ENCODE results near the gene KLF2.
"Not testable (repeated sequence)": the region's sequence is repeated elsewhere in the genome, so short reads cannot be mapped to it uniquely, and the experiment has no call there.

Gene KLF2

GRCh38 chr19:16336571-16336970, 11.9 kb downstream of the KLF2 start:
- no peak for DNase-seq

- no peak for DNase-seq
Observed at GRCh38 chr19:16337809-16338469, 13.3 kb downstream of the KLF2 start.

GRCh38 chr19:16338470-16339360, 14.1 kb downstream of the KLF2 start:
- DNase-seq, result peak in 3 of 58 donors; percentile 7 to 14 (median 13)

- DNase-seq, result no peak
Observed at GRCh38 chr19:16339361-16339725, 14.7 kb downstream of the KLF2 start.

- DNase-seq, result no peak
Observed at GRCh38 chr19:16340092-16340491, 15.5 kb downstream of the KLF2 start.

GRCh38 chr19:16340654-16341053, 16.0 kb downstream of the KLF2 start:
- DNase-seq, result no peak

- peak in 46 of 58 donors; percentile 11 to 77 (median 37) for DNase-seq
Observed at GRCh38 chr19:16342002-16342715, 17.5 kb downstream of the KLF2 start.

- no peak for DNase-seq
Observed at GRCh38 chr19:16343156-16343555, 18.5 kb downstream of the KLF2 start.

GRCh38 chr19:16345457-16345856, 20.8 kb downstream of the KLF2 start:
- no peak for DNase-seq

- DNase-seq, result not testable (repeated sequence)
Observed at GRCh38 chr19:16347099-16347498, 22.5 kb downstream of the KLF2 start.

GRCh38 chr19:16347706-16348105, 23.1 kb downstream of the KLF2 start:
- DNase-seq, result no peak

GRCh38 chr19:16349551-16350152, 25.0 kb downstream of the KLF2 start:
- DNase-seq, result no peak

GRCh38 chr19:16351133-16351809, 26.6 kb downstream of the KLF2 start:
- no peak for DNase-seq

GRCh38 chr19:16355293-16356043, 30.8 kb downstream of the KLF2 start:
- peak in 9 of 58 donors; percentile 2 to 52 (median 19) for DNase-seq

- DNase-seq, result no peak
Observed at GRCh38 chr19:16358456-16358855, 33.8 kb downstream of the KLF2 start.

- DNase-seq, result peak in 3 of 58 donors; percentile 6 to 17 (median 13)
Observed at GRCh38 chr19:16359074-16359473, 34.4 kb downstream of the KLF2 start.

GRCh38 chr19:16359964-16360363, 35.3 kb downstream of the KLF2 start:
- DNase-seq, result no peak

GRCh38 chr19:16360738-16361137, 36.1 kb downstream of the KLF2 start:
- no peak for DNase-seq

GRCh38 chr19:16361254-16361653, 36.6 kb downstream of the KLF2 start:
- DNase-seq, result peak in 1 of 58 donors; percentile 16

- DNase-seq, result no peak
Observed at GRCh38 chr19:16361926-16362325, 37.3 kb downstream of the KLF2 start.
